ENCODE results near the gene SPTBN4. TPM values are rescaled to one million over a fixed set of nuclear protein-coding genes. Genes with fewer than 3 reads are reported as not detected.

SPTBN4 gene
- total RNA-seq, 1 donor from 2014 or later, result 0.53 TPM

DNA sequence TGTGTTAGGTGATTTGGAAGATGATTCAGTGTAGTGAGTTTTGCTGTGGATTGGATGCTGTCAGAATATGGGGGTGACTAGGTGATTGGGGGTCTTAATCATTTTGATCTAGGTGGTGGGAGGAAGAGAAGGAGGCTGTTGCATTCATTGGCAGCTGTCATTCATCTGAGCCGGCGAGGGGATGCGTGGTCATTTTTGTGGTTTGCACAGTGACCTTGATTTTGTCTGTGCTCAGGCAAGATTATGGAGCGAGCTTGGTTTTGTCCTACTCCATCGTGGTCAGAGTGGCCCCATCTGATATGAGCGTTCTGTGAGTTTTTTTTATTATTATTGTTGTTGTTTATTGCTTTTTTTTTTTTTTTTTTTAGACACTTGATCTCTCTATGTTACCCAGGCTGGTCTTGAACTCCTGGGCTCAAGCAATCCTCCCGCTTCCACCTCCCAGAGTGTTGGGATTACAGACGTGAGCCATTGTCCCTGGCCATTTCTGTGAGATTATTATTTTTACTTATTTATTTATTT lies 42.0 kb downstream of the SPTBN4 start:
- Histone ChIP-seq H3K36me3 (no peaks in the 10 kb centered on the region), H3K27me3 (ENCODE audit: low read depth) (peaks cover 27% of the 10 kb centered on the region), H3K9me3 (no peaks in the 10 kb centered on the region), H3K27ac (no peak overlapping the region), H3K4me1 (no peaks in the 10 kb centered on the region), H3K4me3 (no peak overlapping the region)
- DNase-seq (no peak), ATAC-seq (no peak)
- TF ChIP-seq, protein P1, sequence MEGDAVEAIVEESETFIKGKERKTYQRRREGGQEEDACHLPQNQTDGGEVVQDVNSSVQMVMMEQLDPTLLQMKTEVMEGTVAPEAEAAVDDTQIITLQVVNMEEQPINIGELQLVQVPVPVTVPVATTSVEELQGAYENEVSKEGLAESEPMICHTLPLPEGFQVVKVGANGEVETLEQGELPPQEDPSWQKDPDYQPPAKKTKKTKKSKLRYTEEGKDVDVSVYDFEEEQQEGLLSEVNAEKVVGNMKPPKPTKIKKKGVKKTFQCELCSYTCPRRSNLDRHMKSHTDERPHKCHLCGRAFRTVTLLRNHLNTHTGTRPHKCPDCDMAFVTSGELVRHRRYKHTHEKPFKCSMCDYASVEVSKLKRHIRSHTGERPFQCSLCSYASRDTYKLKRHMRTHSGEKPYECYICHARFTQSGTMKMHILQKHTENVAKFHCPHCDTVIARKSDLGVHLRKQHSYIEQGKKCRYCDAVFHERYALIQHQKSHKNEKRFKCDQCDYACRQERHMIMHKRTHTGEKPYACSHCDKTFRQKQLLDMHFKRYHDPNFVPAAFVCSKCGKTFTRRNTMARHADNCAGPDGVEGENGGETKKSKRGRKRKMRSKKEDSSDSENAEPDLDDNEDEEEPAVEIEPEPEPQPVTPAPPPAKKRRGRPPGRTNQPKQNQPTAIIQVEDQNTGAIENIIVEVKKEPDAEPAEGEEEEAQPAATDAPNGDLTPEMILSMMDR (IDR thresholded peaks at IDR 0.05), result no peak
- intact Hi-C loops (cut with DNase I), result no loop called here

DNA sequence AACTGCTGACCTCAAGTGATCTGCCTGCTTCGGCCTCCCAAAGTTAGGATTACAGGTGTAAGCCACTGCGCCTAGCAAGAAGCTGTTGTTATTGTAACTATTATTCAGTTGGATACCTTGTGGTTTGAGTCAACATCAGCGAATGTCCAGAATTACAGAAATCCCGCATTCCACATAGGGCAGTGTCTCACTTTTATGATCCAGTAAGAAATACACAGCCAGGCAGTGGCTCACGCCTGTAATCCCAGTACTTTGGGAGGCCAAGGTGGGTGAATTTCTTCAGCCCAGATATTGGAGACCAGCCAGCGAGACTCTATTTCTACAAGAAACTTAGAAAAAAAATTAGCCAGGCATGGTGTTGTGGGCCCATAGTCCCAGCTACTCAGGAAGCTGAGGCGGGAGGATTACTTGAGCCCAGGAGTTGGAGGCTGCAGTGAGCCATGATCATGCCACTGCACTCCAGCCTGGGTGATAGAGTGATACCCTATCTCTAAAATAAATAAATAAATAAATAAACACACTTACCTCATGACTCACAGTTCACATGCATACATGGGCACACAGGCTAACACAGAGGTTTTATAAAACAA lies 43.8 kb downstream of the SPTBN4 start:
- Histone ChIP-seq H3K27ac (no peak overlapping the region), H3K4me3 (no peak overlapping the region), H3K9me3 (no peaks in the 10 kb centered on the region), H3K27me3 (ENCODE audit: low read depth) (peaks cover 42% of the 10 kb centered on the region), H3K4me1 (no peaks in the 10 kb centered on the region), H3K36me3 (no peaks in the 10 kb centered on the region)
- TF ChIP-seq, protein P1 (IDR thresholded peaks at IDR 0.05), result no peak
- DNase-seq (no peak), ATAC-seq (no peak)
- intact Hi-C loops (cut with DNase I), result no loop called here

DNA sequence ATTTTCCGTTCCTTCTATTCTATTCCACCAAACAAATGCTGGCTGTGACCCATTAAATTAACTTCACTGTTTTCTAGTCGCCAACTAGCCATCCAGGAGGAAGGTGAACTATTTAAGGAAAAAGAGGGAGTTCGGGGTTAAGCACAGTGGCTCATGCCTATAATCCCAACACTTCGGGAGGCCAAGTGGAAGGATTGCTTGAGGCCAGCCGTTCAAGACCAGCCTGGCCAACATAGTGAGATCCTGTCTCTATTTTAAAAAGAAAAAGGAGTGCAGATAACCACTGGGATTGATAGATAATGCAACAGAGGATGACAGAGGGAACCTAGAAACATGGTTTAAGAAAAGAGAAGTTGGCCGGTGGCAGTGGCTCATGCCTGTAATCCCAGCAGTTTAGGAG lies 44.7 kb downstream of the SPTBN4 start:
- no peak for ATAC-seq
- Histone ChIP-seq H3K36me3 (no peaks in the 10 kb centered on the region), H3K27ac (no peak overlapping the region), H3K4me3 (no peak overlapping the region), H3K9me3 (no peaks in the 10 kb centered on the region), H3K27me3 (ENCODE audit: low read depth) (peaks cover 42% of the 10 kb centered on the region), H3K4me1 (no peaks in the 10 kb centered on the region)
- DNase-seq, result no peak
- intact Hi-C loops (cut with DNase I), result no loop called here
- TF ChIP-seq, protein P1 (IDR thresholded peaks at IDR 0.05), result no peak

DNA sequence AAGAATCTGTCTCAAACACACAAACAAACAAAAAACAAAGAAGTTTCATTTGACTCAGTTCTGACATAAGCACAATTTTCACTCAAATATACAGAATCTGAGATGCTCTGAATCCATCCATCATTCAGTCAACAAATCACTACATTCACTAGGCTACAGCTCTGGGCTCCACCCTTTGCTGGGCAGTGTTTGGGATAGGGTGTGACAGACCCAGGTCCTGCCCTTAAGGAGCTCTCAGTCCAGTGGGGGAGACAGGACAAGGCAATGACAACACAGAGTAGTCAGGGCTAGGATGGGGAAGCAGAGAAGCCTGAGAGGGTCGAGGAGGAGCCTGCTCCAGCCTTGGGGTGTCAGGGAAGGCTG lies 45.3 kb downstream of the SPTBN4 start:
- intact Hi-C loops (cut with DNase I), result no loop called here
- H3K27ac ChIP-seq, result no peak overlapping the region

DNA sequence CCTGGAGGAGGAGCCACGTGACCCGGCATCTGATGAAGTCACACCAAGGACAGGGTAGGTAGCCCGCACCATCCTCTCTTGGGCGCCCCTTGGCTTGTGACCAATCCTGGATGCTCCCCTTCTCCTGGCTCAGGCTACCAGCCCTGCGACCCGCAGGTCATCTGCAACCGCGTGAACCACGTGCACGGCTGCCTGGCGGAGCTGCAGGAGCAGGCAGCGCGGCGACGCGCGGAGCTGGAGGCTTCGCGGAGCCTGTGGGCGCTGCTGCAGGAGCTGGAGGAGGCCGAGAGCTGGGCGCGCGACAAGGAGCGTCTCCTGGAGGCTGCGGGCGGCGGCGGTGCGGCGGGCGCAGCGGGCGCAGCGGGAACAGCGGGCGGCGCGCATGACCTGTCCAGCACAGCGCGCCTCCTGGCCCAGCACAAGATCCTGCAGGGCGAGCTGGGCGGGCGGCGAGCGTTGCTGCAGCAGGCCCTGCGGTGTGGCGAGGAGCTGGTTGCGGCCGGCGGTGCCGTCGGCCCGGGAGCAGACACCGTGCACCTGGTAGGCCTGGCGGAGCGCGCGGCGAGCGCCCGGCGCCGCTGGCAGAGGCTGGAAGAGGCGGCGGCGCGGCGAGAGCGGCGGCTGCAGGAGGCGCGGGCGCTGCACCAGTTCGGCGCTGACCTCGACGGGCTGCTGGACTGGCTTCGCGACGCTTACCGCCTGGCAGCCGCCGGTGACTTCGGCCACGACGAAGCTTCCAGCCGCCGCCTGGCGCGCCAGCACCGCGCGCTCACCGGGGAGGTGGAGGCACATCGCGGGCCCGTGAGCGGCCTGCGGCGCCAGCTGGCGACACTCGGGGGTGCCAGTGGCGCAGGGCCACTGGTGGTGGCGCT lies 45.9 kb downstream of the SPTBN4 start:
- no peak for DNase-seq
- Histone ChIP-seq H3K4me1 (no peaks in the 10 kb centered on the region), H3K4me3 (no peak overlapping the region), H3K27ac (no peak overlapping the region), H3K36me3 (no peaks in the 10 kb centered on the region), H3K27me3 (ENCODE audit: low read depth) (peaks cover 42% of the 10 kb centered on the region), H3K9me3 (no peaks in the 10 kb centered on the region)
- intact Hi-C loops (cut with DNase I), result no loop called here
- peak; percentile 40 to 65 for ATAC-seq
- TF ChIP-seq, protein P1 (IDR thresholded peaks at IDR 0.05), result no peak

More for the DNA sequence above, 45.3 kb downstream of the SPTBN4 start:
- H3K4me1 ChIP-seq, result no peaks in the 10 kb centered on the region
- no peak overlapping the region for H3K4me3 ChIP-seq
- H3K9me3 ChIP-seq, result no peaks in the 10 kb centered on the region
- TF ChIP-seq, protein P1 (IDR thresholded peaks at IDR 0.05), result no peak
- DNase-seq (no peak), ATAC-seq (peak in 1 of 2 donors; percentile 17)
- peaks cover 42% of the 10 kb centered on the region for H3K27me3 ChIP-seq (ENCODE audit: low read depth)
- no peaks in the 10 kb centered on the region for H3K36me3 ChIP-seq
